Inferior parietal cortex (tissue), 1 donor: ENCODE data around the gene ATF1.
"Not testable (repeated sequence)": the region's sequence is repeated elsewhere in the genome, so short reads cannot be mapped to it uniquely, and the experiment has no call there.

ENCODE experiments used
- DNase-seq: peaks from one replicate; pipeline ENCODE4 v3.0.0-alpha.2; 2016; ENCODE audit errors: extremely low spot score

Gene ATF1

DNA sequence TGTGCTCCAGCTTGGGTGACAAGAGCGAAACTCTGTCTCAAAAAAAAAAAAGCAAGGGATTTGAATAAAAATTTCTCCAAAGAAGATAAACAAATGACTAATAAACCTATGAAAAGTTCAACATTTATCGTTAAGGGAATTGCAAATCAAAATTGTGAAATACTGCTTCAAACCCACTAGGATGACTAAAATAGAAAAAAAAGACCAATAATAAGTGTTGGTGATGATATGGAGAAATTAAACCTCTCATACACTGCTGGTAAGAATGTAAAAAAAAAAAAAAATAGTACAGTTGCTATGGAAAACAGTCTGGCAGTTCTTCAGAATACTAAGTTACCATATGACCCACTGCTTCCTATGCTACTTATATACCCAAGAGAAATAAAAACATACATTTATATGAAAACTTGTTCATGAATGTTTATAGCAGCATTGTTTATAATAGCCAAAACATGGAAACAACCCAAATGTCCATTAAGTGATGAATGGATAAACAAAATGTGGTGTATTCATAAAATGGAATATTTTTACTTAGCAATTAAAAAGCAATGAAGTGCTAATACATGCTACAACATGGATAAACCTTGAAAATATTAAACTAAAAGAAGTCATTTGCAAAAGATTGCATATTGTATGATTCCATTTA lies 39.5 kb downstream of the ATF1 start:
- no peak for DNase-seq

DNA sequence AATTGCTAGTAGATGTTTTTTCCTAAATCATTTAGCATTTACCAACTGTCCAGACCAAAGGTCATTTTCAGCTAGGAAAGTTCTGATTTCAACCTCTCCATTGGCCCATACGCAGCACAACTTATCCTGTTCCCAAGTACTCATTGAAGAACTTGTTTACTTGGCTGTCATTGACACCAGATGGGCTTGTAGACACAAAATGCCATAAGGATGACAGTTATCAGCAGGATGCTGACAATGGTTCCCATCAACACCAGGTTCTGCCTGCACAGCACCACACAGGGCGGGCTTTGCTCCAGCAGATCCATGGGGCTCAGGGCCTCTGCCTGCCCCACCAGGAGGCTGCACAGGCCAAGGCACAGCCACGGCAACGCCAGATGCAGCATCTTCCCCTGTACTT lies 42.3 kb downstream of the ATF1 start:
- DNase-seq: no peak

DNA sequence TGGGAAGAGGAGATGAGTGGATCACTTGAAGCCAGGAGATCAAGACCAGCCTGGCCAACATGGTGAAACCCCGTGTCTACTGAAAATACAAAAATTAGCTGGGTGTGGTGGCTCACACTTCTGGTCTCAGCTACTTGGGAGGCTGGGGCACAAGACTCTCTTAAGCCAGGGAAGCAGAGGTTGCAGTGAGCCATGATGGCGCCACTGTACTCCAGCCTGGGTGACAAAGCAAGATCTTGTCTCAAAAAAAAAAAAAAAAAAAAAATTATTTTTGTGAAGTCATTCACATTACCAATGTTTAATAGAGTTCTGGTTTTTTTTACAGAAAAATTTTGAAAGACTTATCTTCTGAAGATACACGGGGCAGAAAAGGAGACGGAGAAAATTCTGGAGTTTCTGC lies 45.2 kb downstream of the ATF1 start:
- DNase-seq: not testable (repeated sequence)

DNA sequence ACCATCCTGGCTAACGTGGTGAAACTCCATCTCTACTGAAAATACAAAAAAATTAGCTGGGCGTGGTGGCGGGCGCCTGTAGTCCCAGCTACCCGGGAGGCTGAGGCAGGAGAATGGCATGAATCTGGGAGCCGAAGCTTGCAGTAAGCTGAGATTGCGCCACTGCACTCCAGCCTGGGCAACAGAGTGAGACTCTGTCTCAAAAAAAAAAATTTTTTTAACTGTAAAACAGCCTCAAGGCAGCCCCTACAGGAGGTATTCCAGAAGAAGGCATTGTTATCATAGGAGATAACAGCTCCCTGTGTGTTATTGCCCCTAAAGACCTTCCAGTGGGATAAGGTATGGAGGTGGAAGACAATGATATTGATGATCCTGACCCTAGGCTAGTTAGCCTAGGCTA lies 51.0 kb downstream of the ATF1 start:
- DNase-seq: not testable (repeated sequence)

DNA sequence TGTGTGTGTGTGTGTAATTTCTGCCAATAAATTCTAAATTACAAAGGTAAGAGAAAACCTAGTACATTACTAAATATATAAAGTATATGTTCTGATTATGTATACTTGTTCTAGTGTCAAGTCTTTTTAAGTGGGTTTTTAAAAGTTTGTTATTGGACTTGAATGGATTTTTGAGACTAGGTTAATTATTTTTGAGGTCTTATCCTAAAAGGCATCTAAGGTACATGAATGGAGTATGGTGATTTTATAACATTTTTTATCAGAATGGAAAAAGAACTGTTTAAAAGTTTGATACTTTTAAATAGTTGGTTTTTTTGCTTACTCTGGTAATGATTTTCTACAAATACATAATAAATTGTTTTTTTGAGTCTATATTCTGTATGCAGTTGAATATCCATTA lies 56.3 kb downstream of the ATF1 start:
- no peak for DNase-seq

DNA sequence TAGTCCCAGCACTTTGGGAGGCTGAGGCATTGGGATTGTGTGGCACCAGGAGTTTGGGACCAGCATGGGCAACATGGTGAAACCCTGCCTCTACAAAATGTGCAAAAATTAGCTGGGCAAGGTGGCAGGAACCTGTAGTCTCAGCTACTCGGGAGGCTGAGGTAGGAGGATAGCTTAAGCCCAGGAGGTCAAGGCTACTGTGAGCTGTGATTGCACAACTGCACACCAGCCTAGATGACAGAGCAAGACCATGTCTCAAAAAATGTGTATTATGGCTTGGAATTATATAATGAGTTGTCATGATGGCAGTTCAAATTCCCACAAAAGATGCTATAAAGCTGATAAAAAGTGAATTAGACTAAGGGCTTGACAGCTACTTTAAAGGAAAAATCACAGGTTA lies 58.2 kb downstream of the ATF1 start:
- no peak for DNase-seq

DNA sequence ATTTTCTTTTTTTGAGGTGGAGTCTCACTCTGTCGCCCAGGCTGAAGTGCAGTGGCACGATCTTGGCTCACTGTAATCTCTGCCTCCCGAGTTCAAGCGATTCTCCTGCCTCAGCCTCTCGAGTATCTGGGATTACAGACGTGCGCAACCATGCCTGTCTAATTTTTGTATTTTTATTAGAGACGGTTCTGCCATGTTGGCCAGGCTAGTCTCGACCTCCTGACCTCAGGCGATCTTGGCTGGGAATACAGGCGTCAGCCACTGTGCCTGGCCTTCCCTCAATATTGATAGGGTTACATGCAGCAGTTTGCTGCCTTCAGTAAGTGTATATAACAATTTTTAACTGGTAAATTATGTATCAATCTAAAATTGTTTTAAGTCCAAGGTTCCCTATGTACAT lies 59.8 kb downstream of the ATF1 start:
- DNase-seq: not testable (repeated sequence)

DNA sequence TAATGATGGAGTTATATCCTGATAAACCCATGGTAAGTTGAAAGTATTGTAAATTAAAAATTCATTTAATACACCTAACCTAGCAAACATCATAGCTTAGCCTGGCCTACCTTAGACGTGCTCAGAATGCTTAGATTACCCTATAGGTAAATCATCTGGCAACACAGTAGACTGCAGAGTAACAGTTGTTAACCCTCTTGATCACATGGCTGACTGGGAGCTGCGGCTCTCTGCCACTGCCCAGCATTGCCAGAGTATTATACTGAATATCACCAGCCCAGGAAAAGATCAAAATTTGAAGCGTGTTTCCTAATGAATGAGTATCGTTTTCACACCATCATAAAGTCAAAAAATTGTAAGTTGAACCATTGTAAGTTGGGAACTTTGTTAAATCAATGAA lies 61.0 kb downstream of the ATF1 start:
- DNase-seq: no peak

DNA sequence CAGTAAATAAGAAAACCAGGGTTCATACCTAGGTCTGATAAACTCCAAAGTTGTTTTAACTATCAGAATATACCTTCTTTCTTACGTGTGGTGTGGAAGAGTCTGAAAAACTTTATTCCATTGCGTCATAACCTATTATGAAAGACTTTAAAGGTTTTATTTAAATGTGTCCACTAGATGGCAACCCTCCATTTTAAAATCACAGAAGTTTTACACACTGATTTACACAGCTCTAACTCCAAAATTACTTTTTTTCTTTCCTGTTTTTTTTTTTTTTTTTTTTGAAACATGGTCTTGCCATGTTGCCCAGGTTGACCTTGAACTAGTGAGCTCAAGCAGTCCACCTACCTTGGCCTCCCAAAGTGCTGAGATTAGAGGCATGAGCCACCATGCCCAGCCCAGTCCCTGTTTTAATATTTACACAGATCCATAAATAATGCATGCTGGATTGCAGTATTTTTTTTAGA lies 61.5 kb downstream of the ATF1 start:
- DNase-seq: peak; percentile 82

DNA sequence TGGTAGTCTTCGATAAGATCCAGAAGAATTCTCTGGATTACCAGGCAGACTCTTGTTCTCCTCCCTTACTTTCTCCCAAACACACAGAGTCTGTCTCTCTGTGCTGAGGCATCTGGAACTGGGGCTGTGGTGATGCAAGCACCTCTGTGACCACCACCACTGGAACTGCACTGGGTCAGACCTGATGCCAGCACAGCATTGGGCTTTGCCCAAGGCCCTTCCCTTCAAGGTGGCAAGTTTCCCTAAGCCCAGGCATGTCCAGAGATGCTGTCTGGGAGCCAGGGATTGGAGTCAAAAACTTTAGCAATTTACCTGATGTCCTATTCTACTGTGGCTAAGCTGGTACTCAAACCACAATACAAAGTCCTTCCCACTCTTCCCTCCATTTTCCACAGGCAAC lies 64.2 kb downstream of the ATF1 start:
- no peak for DNase-seq

DNA sequence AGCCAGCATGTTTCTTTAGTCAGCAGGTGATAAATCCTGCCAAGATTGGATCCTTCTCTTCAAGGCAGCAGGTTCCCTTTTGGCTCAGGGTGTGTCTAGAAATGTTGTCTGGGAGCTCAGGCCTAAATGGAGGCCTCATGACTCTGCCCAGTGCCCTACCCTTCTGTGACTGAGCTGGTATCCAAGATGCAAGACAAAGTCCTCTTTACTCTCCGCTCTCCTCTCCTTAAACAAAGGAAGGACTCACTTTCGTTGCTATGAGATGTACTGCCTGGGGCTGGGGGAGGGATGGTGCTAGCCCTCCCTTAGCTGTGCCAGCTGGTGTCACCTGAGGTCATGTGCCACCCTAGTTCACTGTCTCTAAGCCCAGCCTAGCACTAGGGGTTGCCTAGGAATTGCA lies 65.0 kb downstream of the ATF1 start:
- DNase-seq: no peak

DNA sequence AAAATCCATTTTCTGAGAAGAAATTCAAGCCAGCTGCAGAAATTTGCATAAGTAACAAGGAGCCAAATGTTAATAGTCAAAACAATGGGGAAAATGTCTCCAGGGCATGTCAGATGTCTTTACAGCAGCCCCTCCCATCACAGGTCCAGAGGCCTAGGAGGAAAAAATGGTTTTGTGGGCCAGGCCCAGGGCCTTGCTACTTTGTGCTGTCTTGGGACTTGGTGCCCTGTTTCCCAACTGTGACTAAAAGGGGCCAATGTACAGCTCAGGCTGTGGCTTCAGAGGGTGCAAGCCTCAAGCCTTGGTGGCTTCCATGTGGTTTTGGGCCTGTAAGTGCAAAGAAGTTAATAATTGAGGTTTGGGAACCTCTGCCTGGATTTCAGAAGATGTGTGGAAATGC lies 69.9 kb downstream of the ATF1 start:
- DNase-seq: not testable (repeated sequence)

DNA sequence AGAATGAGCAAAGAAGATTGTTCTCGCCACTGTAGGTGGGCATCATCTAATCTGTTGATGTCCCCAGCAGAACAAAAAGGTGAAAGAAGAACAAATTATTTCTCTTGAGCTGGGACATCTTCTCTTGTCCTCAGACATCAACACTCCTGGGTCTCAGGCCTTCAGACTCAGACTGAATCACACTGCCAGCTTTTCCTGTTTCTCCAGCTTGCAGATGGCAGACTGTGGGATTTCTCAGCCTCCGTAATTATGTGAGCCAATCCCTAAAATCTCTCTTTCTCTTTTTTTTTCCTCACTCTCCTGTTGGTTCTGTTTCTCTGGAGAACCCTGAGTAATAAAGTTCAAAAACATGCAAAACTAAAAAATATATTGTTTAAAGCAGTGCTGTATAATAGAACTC lies 75.1 kb downstream of the ATF1 start:
- DNase-seq: peak; percentile 20

DNA sequence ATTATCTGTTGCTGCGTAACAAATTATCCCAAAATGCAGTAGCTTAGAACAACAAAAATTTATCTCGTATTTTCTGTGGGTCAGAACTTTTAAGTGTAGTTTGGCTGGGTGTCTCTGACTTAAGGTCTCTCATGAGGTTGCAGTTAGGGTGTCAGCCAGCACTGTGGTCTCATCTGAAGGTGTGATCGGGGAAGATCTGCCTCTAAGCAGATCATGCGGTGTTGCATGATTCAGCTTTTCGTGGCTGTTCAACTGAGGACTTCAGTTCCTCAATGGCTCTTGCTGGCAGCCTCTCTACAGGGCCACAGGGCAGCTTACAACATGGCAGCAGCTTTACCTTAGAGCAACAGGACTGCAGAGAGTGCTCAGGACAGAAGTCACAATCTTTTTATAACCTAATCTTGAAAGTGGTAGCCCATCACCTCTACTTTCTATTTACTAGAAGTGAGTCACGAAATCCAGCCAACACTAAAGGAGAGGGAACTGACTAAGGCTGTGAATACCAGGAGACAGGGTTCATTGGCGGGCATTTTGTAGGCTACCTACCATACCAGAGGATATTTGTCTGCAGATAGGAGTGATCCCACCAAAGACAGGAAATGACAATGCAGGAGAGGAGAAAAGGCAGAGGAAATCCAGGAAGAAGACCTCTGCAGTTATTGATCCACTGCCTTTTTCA lies 77.0 kb downstream of the ATF1 start:
- no peak for DNase-seq

DNA sequence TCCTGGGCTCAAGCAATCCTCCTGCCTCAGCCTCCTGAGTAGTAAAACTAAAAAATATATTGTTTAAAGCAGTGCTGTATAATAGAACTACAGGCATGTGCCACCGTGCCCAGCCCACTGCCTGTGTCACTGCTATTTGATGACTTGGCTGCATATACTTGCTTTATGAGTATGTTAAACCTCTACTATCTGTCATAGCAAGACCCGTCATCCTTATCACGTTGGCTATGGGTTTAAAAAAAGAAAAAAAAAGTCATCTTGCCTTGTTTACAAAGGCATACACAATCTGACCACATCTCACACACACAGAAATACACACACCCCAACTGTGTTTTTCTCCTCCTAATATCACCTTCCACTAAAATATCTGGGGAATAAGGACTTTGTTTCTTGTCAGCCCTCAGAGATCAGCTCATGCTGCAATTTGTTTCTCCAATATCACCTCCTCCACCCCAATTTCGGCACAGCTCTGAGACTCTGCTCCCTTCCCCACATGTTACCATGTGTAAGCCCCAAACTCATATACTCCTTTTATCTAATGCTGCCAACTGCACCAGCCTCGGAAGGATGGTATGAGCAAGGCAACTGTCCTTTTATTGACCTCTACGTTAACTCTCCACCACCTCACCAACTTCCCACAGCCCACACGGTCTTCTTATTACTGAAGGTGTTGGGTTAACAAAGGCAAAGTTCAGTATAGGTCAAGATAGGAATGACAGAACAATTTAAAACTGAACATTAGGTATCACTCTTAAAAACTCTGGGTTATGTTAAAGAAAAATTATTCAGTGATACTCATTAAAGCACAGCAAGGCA lies 78.0 kb downstream of the ATF1 start:
- DNase-seq: no peak

DNA sequence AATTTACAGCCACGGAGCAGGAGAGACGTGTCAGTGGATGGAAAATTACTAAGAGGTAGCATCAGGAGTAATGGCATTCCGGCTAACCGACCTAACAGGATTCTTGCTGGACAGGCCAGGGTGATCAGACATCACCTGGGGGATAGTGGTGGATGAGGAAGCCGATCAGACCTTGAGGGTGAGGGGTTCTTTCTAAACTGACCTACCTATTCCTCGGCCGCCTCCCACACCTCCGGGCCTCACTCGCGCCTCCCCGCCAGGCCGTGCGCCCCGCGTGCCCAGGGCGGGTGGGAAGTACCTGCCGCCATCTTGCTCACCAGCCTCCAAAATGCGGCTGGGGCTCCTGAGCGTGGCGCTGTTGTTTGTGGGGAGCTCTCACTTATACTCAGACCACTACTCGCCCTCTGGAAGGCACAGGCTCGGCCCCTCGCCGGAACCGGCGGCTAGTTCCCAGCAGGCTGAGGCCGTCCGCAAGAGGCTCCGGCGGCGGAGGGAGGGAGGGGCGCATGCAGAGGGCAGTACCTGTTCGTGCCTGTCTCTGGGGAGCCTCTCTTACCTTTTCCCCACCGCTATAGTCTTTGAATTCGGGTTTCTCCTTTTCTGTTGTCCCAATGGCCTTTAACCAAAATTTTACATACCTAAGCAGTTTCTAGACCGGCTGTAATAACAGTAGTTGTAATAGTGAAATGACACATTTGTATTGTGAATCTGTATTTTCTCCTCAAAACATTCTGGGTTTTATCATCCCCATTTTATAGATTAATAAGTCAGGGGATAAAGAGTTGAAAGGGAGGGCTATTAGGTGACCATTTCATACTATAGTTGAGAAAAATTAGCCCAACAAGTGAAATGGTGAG lies 79.0 kb downstream of the ATF1 start, which contains the start of gene TMPRSS12:
TSS of gene TMPRSS12 (plus strand) at position 290 of the 857 bp plus-strand sequence. CDS start at position 329, 39 bp downstream.
- no peak for DNase-seq

DNA sequence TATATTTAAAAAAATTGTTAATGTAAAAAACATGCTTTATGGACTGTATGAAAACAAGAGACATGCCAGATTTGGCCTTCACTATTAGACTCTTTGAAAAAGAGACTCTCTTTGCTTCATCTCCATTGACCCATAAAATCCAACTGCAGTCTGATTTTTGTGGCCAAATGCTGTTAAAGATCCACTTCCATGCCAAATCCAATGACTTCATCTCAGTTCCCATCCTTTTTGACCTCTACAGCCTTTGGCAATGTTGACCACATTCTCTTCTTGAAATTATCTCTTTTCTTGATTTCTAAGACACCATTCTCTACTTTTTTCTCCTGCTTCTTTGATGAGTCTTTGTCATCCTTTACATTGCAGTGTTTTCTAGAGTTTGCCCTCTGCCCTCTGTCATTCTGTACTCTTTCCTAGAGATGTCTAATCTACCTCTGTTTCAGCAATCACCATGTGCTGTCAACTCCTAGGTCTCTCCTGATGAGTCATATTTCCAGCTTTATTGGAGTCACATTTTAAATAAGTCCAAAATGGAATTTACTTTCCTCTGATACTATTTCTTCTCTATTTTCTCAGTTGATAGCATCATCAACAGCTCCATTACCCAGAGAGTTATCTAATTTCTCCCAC lies 81.2 kb downstream of the ATF1 start:
- no peak for DNase-seq

DNA sequence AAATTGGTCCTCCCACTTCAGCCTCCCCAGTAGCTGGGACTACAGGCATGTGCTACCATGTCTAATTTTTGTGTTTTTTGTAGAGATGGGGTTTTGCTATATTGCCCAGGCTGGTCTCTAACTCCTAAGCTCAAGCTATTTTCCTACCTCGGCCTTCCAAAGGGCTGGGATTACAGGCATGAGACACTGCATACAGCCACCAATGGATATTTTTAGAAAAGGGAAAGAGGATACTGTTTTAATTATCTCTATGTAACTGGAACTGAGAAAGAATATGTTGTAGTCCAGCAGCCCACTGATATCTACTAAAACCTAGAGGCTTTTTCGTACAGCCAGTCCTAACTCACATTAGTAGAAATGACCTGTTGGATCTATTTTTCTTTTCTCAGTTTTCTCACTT lies 85.1 kb downstream of the ATF1 start:
- no peak for DNase-seq

DNA sequence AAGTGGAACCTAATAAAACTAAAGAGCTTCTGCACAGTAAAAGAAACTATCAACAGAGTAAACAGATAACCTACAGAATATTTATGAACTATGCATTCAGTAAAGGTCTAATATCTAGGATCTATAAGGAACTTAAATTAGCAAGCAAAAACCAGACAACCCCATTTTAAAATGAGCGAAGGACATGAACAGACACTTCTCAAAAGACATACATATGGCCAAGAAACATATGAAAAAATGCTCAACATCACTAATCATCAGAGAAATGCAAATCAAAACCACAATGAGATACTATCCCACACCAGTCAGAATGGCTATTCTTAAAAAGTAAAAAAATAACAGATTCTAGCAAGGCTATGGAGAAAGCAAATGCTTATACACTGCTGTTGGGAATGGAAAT lies 91.3 kb downstream of the ATF1 start:
- not testable (repeated sequence) for DNase-seq

DNA sequence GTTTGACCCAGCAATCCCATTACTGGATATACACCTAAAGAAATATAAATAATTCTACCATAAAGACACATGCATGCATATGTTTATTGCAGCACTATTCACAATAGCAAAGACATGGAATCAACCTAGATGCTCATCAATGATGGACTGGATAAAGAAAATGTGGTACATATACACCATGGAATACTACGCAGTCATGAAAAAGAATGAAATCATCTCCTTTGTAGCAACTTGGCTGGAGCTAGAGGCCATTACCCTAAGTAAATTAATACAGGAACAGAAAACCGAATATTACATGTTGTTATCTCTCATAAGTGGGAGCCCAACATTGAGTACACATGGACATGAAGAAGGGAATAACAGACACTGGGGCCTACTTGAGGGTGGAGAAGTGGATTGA lies 91.8 kb downstream of the ATF1 start:
- DNase-seq: not testable (repeated sequence)

DNA sequence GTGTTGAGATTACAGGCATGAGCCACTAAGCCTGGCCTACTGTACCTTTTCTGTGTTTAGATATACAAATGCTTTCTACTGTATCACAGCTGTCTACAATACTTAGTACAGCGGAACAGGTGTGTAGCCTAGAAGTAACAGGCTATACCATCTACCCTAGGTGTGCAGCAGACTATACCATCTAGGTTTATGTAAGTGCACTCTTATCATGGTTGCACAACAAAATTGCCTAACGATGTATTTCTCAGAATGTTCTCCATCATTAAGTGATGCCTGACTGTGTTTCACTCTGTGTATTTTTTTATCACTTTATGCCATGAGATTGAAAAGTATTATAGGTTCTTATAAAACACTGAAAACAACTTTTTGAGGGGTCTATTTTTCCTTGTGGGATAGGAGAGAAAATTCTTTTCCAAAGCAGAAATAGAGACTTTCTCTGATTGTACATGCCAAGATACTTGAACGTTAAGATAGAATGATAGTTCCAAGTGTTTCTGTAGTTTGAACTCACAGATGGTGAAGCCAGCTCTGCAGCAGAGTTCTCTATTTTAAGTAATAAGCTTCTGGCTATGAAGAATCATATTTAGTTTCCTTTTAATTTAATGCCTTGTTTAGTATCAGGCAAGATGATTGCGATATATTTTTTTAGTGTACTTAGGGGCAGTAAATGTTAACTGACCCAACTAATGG lies 95.9 kb downstream of the ATF1 start:
- no peak for DNase-seq
